OCI-M2 (cell line): ENCODE measurements around the gene PRSS27.
"Not testable (repeated sequence)": the region's sequence is repeated elsewhere in the genome, so short reads cannot be mapped to it uniquely, and the experiment has no call there.

Source experiments
- DNase-seq: peaks from one replicate; lab custom pipeline; 2025; ENCODE audit not compliant: unreplicated experiment; lab: John Stamatoyannopoulos, UW

Gene PRSS27

DNA sequence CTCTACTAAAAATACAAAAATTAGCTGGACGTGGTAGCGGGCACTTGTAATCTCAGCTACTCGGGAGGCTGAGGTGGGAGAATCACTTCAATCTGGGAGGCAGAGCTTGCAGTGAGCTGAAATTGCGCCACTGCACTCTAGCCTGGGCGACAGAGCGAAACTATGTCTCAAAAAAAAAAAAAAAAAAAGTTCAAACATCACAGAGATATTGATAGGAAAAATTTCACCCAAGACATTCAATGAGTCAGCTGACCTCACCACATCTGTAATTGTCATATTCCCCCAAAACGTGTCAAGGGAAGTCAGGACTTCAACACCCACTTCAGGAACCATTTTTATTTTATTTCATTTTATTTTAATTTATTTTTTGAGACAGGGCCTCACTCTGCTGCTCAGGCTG is 8.0 kb upstream of the PRSS27 start:
- no peak for DNase-seq

DNA sequence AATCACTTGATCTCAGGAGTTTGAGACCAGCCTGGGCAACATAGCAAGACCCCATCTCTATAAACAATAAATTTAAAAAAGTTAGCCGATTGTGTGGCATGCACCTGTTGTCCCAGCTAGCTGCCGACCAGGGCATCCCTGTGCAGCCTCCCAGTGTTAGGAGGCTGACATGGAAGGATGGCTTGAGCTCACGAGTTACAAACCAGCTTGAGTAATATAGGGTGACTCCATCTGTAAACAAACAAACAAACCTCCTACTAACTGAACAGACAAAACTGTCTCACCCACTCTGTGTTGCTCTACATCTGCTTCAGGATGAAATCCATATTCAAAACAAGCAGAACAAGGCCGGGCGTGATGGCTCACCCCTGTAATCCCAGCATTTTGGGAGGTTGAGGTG is 6.9 kb upstream of the PRSS27 start:
- no peak for DNase-seq

DNA sequence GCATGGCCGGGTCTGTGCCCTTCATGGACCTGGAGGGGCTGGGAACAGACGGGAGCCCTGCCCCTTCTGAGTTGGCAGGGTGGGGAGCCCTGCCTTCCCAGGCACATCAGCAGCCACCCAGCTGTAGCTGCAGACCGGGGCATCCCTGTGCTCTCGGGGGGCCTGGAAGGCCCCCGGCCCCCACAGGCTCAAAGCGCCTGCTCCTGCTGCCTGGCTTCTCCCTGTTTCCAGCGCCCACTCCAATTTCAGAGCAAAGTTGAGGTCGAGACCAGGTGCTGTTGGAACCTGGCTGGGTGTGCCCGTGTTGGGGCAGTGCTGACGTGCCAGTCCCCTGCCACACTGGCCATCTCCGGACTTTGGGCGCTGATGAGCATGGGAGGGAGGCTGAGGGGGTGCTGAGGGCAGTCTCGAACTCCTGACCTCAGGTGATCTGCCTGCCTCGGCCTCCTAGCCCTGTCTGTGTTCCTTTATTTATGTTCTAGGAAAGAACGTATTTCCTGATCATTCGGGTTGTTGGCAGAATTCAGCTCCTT is 4.9 kb upstream of the PRSS27 start:
- DNase-seq = no peak

DNA sequence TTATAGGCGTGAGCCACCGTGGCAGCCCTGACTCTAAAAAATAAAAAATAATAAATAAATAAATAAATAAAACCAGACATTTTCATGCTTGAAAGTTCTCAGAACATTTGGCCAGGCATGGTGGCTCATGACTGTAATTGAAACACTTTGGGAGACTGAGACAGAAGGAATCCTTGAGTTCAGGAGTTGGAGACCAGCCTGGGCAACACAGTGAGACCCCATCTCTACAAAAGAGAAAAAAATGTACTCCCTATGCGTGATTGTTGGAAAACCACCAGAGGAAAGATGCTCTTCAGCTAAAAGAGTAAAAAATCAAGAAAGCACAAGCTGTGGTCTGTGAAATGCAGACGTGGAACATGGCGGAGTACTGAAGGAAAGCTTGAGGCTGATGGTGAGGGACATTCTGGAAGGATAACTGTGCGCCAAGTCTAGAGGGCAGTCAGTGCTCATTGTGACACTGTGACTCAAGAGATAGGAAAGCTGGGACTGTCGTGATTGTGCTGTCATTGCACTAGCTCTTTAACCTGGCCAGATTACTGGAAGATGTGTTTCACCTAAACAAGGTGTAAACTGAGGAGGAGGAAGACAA is 4.2 kb upstream of the PRSS27 start:
- no peak for DNase-seq

DNA sequence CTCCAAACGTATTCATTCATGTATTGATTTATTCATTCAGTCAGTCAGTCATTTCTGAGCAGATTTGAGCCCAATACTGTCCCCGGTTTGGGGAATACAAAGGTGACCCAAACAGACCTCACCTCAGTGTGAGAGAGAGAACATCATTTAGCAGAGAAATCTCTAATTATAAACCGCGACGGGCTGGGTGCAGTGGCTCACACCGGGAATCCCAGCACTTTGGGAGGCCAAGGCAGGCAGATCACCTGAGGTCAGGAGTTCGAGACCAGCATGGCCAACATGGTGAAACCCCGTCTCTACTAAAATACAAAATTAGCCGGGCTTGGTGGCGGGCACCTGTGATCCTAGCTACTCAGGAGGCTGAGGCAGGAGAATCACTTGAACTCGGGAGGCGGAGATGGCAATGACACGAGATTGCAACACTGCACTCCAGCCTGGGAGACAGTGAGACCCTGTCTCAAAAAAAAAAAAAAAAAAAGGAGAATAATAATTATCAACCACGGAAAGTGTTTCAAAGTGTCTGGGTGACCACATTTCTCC is 1.7 kb upstream of the PRSS27 start:
- not testable (repeated sequence) for DNase-seq

DNA sequence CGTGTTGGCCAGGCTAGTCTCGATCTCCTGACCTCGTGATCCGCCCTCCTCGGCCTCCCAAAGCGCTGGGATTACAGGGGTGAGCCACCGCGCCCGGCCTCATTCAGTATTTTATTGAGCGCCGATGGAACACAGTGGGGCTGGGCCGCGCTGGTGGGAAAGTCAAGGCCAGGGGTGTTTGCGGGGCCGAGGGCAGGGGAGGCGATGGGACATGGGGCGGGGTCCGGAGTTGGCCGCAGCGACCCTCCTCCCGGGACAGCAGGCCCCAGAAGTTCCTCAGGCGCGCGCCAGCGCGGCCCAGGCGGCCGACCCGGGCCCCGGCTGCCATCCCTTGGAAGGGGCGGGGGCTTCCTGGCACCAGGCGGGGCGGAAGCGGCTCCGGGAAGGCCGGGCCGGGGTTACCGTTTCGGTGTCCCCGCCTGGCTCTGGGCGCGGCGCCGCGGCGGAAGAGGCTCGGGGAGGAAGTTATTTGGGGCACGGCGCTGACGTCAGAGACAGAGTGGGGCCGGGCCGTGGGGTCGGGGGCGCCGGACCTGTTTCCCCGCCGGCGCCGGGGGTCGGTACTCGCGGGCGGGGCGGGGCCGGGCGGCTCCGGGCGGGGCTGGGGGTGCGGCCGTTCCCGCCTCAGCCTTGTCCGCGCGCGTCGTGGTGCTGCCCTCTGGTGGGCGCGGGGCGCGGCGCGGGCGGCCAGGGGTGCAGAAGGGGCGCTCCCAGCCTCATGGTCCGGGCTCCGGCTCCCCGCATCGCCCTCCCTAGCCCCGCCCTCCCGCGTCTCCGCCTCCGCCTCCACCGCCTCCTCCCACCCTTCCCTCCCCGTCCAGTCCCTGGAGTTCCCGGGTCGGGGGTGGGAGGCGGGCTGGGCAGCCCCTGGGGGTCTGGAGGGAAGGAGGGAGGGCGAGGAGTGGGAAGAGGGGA is 952 bp upstream of the PRSS27 start:
- peak; percentile 21 for DNase-seq

DNA sequence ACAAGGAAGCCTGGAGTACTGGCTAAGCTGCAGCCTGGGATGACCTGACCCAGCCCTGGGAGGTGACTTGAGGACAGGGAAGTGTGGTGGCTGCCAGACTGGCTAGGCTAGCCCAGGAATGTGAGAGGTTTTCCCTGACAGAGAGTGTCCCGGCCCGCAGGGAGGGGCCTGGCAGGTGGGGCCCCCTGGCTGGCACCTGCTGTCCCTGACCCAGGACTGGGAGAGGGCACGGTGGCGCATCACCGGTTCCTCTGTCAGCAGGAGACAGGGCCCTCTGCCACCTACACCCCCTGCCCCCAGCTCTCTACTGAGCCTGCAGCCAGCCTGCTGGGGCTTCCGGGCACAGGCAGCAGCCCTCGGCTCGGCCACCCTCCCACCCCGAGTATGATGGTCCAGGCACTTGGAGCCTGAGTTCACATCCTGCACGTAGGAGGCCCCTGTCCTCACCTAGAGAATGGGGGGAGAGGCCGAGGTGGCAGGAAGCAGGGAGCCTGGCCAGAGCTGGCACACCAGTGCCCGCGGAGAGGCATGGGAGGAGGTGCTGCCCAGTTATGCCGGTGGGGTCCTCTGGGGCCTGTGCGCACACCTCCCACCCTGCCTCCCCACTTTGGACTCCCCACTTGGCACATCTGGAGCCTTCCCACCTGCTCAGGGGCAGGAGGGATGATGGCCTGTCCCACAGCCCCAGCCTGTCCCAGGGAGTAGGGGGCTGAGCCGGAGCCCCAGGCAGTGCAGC is 528 bp downstream of the PRSS27 start:
- no peak for DNase-seq

DNA sequence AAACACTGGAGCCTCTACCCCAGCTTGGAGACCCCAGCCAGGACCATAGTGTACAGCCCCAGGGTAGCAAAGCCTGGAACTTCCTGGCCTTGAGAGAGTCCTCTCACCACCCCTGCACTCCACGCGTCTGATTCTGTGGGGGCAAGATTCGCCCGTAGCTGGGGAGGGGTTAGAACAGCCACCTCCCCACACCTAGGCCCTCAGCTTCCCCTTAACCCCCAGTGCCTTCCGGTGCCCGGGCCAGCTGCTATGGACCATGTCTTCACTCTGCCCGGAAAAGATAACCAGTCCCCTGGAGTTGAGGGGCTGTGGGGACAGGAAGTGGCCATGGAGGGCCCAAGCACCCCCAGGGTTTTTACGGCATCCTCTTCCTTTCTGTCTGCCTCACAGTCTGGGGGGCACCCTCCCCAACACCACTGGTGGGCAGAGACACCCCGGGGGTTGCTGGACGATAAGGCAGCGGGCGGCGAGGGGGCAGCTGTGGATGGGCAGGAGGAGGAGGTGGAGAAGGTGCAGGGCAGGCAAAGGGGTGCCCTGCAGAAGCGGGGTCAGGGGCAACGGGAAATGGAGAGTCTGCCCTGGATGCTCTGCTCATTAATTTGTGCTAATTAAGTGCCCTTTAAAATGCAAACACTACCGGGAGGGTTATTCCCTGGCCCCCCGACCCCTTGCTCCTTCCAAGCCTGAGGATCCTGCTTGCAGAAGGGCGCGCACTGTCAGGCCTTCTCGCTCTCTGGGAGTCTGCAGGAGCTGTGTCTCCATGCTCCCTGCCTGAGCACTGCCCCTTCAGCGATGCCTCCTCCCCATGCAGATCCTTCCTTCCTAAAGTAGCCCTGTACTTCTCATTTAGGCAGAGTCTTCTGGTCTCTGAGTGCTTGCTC is 2.4 kb downstream of the PRSS27 start:
- no peak for DNase-seq

DNA sequence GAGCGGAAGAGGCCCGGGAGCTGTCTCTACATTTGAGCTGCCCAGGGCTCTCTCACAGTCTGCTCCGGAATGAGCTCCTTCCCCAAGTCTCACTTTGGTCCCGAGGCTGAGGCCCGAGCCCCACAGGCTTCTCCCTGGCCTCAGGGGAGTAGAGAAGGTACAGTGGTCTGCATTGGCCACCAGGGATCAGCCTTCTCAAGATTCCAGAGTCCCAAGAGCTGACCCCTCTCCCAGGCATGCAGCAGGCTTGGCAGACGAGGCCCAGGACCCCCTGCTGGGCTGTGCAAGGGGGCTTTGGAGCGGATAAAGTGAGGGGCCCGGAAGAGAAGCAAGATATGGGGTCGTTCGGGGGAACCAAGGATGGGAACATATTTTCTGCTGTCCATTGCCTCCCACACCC is 3.1 kb downstream of the PRSS27 start:
- DNase-seq = no peak

DNA sequence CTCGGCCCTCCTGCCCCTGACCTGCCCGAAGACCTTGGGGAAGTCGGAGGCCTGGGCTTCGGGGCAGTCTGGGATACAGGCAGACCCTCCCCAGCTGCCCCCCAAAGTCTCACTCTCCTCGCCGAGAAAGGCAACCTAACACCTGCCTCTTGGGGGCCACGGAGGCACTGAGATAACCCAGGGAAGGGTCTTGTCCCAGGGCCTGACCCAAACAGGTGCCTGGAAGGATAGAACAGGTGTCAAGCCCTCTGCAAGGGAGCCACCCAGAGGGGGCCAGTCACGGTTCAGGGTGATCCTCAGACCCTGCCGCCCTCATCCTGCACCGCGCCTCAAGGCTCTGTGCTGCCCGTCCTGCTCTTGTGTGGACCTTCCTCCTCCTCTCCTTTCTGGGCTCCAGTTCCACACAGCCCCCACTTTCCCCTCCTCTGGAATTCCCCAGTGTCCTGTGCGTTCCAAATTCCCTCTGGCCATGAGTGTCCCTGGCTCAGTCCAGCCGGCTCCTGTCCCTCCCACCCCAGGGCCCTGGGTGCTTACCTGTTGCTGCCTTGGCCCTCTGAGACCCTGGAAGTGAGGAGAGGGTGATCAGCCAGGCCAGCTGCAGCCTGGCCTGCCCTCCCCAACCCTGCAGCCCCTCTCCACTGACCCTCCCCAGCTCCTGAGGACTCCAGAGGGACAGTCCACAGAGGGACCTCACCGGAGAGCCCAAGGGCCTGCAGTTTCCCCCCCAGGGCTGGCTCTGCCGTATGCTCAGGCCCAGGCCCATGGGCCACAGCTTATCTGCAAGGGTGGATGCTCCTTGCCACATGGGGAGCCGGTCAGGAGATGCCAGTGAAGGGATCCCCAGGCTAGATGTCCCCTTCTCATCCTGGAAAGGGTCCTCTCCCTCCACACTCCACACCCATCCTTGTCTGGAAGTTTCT is 3.8 kb downstream of the PRSS27 start:
- DNase-seq = no peak

DNA sequence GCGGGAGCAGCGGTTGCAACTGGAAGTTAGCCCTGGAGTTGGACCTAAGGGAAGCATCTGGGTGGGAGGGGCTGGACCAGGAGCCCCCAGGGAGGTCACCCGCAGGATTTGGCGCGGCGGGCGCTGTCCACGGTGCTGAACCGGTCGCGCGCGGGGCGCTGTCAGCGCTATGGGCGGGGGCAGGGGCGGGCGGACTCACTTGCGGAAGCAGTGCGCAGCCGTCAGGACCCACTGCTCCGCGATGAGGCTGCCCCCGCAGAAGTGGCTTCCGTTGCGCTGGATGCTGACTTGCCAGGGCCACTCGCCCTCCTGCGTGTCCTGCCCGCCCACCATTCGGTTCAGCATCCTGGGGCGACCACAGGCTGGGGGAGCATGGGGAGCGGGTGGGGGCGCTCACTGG is 4.5 kb downstream of the PRSS27 start:
- DNase-seq = no peak

DNA sequence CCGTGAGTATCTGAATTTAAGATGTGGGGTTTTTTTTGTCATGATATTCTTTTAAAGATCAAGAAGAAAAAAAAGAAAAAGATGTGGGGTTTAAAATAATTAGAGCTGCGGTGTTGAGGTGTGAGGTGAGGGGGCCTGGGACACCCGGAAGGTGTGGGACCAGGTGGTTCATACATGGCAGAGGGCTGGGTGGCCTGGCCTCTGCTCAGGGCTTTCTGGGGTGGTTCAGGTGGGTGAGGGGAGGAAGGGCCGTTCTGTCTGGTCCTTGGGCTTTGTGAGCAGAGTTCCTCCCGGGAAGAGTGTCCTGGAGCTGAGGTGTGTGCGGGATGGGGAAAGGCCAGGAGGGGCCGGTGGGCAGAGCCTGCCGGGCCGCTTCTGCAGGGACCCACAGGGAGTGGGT is 5.0 kb downstream of the PRSS27 start:
- no peak for DNase-seq

DNA sequence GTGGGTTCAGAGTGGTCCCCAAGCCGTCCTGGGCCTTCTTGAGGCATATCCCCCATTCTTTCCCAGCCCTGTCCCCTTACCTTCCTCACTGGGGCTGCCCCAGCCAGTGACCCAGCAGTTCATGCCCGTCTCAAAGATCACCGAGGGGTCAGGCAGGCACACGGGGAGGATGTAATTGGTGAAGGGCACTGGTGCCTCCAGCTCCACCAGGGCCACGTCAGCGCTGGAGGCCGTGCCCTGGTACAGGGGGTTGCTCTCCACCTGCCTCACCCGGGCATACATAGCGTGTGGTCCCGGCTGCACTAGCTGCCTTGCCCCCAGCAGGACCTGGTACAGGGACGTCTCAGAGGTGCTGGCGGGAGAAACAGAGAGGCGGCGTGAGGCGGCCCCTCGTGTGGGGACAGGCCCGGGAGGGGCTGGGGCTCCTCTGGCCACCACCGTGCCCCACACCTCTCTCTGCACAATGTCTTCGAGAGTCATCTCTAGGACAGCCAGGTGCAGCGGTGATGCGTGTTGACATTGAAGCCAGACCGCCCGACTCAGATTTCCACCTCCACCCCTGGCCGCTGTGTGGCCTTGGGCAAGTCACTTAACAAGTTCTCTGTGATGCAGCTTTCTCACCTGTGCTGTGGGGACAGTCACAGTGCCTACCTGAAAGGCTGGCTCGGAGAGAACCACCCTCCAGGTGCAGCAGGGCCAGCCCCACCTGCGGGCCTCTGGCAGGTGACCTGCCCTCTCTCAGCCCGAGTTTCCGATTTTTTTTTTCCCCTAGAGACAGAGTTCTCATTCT is 5.8 kb downstream of the PRSS27 start:
- no peak for DNase-seq

DNA sequence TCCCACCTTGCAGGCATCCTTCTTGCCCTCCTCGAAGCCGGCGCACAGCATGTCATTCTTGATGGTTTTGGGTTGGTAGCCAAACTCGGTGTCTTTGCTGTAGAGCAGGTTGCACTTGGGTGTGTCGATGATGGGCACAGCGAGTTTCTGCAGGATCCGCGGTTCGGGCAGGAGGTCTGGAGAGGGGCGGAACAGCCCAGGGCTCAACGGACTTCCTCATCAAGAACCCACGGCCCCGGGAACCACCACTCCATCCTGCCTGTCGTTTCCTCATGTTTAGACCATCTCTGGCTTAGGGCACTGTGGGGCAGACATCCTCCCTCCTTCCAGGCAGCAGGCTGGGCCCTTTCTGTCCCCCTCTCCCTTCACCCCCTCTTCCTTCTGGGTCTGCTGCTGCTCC is 6.5 kb downstream of the PRSS27 start:
- no peak for DNase-seq

DNA sequence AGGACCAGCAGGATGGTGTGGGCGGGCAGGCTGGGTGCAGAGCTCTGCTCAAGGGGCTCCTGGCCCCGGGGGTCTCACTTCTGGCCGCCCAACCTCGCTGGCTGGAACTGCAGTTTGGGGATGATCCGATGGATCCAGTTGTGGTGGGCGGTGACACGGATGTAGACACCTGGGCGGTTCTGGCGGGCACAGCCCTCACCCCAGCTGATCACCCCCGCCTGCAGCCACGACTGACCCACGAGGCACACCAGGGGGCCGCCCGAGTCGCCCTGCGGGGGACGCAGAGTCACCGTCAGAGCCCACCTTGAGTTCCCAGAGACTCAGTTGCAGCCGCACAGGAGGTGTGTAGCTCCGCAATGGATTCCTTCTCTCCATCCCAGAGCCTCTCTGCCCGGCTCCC is 7.5 kb downstream of the PRSS27 start:
- DNase-seq = no peak

DNA sequence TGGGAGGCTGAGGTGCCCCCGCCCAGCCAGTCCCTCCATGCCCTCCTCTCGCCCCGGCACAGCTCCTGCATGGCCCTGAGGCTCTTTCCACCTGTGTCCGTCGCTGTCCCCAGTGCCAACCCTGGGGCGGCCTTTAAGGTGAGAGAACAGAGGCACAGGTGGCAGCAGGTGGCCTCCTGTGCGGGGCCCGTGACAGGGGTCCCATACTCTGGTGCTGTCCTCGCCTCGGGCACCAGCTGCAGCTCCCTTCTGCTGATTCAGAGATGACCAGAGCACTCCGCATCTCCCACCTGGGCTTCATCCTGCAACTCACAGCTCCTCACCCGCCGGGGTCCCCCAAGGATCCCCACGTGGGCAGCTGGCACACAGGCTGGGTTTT is 8.0 kb downstream of the PRSS27 start:
- DNase-seq = no peak

DNA sequence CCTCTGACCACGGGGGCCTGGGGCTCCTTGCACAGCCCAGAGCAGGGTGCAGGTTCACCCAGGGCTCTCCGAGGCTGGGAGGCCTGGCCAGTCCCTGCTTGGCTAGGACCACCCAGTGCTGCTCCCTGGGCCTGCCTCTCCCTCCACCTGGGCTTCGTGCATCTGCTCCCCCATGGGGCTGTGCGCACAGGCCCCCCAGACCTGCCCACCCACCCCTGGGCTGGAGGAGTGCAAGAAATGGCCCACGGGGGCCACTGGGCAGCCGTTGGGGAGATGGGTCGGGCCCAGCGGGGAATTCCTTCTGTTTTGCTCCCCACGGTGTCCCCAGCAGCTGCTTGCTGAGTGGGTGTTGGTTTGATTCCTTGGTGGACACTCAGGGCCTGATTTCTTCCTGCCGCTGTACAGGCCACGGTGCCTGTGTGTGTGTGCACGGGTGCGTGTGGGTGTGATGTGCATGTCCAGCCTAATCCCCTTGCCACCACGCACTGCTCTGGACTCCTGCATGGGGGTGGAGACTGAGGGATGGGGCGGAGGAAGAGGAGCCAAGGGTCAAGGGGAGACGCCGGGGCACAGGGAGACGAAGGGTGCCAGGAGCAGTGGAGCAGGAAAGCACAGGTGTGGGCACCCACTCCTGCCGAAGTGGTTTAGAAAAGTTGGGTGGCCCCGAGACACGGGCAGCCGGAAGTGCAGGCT is 8.5 kb downstream of the PRSS27 start:
- DNase-seq = no peak

DNA sequence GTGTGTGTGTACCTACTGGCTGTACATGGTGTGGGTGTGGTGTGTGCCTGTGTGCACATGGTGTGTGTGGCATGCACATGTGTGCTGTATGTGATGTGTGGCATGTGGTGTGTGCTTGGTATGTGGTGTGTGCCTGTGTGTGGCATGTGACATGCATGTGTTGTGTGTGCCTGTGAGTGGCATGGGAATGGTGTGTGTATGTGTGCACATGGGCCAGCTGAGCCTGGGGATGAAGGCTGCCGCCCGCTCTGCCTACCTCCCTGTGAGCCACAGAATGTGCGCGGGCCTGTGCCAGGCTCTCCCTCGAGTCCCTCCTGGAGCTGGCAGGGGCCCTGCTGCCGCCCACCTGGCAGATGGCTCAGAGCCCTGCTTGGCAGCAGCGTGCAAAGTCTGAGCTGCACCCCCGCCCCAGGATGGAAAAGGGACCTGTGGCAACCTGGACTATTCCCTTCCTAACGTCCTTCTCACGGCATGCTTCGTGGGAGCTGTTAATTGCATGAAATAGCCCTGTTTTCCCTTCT is 9.3 kb downstream of the PRSS27 start:
- no peak for DNase-seq
